Immature natural killer cell (primary cell): Measurements from ENCODE around the gene SLC4A11. TPM values are rescaled to one million over a fixed set of nuclear protein-coding genes. Genes with fewer than 3 reads are reported as not detected.

Experiments used
- DNase-seq, 3 donors: peaks; one replicate each; pipeline ENCODE4 v3.0.0; 2022; ENCODE audit warnings: mixed read lengths in 1 of 3
- H3K27ac Mint-ChIP-seq, 6 donors: one replicate each; pipeline ENCODE4 v1.8.0; 2020; ENCODE audit warnings: mixed read lengths in 6 of 6, mild to moderate bottlenecking in 5 of 6, inconsistent platforms in 4 of 6, moderate library complexity in 3 of 6
- H3K27me3 Mint-ChIP-seq, 3 donors: one replicate each; pipeline ENCODE4 v1.8.0; 2020 to 2021; ENCODE audit warnings: low read depth in 3 of 3, mild to moderate bottlenecking in 3 of 3, mixed read lengths in 3 of 3, moderate library complexity in 3 of 3, inconsistent platforms in 1 of 3
- H3K36me3 Mint-ChIP-seq, 3 donors: one replicate each; pipeline ENCODE4 v1.8.0; 2020; ENCODE audit warnings: mixed read lengths in 3 of 3, inconsistent platforms in 2 of 3, mild to moderate bottlenecking in 2 of 3
- H3K4me1 Mint-ChIP-seq, 2 donors: one replicate each; pipeline ENCODE4 v1.8.0; 2020; ENCODE audit warnings: inconsistent platforms in 2 of 2, mild to moderate bottlenecking in 2 of 2, mixed read lengths in 2 of 2, moderate library complexity in 1 of 2
- H3K4me3 Mint-ChIP-seq, 5 donors: one replicate each; pipeline ENCODE4 v1.8.0; 2020; ENCODE audit warnings: mild to moderate bottlenecking in 5 of 5, mixed read lengths in 5 of 5, inconsistent platforms in 3 of 5, moderate library complexity in 3 of 5
- H3K9me3 Mint-ChIP-seq, 6 donors: one replicate each; pipeline ENCODE4 v1.8.0; 2020; ENCODE audit warnings: mild to moderate bottlenecking in 6 of 6, mixed read lengths in 6 of 6, inconsistent platforms in 4 of 6, moderate library complexity in 3 of 6
- polyA plus RNA-seq, 3 donors: library from polyadenylated mRNA; unstranded; fragments of 300-500 nt; fragmentation: Illumina TruSeq; gene quantifications; one replicate each; pipeline ENCODE4 v1.2.3, GENCODE V29; 2021

The SLC4A11 gene
- not detected for polyA plus RNA-seq

DNA sequence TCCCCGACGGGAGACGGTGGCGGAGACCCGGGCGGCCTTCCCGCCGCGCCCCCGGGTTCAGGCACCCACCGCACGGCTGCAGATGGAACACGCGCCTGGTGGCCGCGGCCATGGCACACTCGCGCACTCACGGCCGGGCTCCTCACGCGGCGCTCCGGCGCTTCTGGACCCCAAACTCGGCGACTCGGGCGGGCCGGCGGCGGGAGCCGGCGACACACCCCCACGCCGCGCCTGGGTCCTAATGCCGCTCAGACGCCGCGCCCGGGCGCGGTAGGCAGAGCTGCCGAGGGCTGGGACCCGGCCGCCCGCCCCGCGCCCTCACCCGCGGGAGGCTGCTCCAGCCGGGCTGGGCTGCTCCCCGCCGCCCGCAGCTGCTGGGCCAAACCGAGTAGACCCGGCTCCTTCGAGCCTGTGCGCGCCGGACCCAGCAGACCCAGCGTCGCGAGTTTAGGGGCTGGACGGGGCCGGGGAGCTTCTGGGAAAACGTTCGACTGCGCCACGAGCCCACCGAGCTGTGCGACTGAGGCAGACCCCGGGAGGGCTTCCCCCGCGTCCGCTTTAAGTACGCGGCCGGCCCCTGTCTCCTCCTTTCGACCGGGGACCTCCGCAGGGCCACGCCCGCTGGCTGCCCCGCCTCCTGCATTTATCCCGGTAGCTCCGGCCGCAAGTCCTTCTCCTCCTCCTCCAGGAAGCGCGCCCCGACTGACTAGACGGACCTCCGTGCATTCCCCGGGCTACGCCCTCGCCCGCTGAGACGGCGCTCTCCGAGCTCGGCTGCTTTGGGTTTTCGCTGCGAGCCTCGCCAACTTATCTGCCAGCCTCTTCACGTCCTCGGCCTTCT is at the start of gene SLC4A11:
Gene SLC4A11, minus strand, starts transcription at position 165 of the 841 bp plus-strand sequence. Its CDS starts 53 bp downstream, at position 112.
- H3K27me3 Mint-ChIP-seq: peaks cover 13 to 31% (median 16%) of the 10 kb centered on the region in 3 donors

DNA sequence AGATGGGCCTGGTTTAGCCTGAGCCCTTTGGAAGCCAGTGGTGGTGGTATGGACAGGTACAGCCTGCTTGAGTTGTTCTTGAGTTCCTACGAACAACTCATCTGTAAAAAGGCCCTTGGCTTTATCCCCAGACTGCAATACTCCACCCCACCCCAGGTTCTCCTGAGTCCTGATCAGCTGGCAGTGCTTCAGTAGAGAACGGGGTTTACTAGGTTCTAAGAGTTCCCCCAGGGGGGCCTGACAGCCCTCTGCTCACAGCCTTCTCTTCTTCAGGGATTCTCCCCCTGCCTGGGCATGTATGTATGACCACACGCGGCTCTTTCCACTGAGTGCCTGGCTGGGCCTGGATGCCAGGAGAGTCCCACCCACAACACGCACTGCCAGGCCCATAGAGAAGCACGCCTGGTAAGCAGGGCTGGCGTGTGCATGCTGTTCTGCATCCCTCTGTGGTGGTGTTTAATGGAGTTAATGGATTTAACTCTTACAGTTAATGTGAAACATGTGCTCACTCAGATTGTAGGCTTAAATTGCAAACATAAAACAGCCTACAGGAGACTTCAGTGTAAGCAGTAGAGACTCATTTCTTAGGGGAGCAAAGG is 44.3 kb upstream of the SLC4A11 start:
- H3K27ac Mint-ChIP-seq: no peak overlapping the region
- no peak overlapping the region for H3K4me3 Mint-ChIP-seq
- peaks cover 5 to 16% (median 14%) of the 10 kb centered on the region in 3 donors for H3K36me3 Mint-ChIP-seq
- no peak for DNase-seq
- H3K9me3 Mint-ChIP-seq: no peaks in the 10 kb centered on the region
- H3K27me3 Mint-ChIP-seq: no peaks in the 10 kb centered on the region
- no peaks in the 10 kb centered on the region for H3K4me1 Mint-ChIP-seq

More for the DNA sequence above, at the start of gene SLC4A11:
- Mint-ChIP-seq H3K4me1 (peaks cover 7 to 8% of the 10 kb centered on the region in 2 donors), H3K9me3 (peaks cover 0 to 2% (median 0%) of the 10 kb centered on the region in 6 donors), H3K27ac (no peak within 1 kb of the TSS), H3K36me3 (no peaks in the 10 kb centered on the region), H3K4me3 (peak within 1 kb of the TSS; percentile 87 to 94 (median 91))
- DNase-seq: peak; percentile 17 to 35 (median 24)

DNA sequence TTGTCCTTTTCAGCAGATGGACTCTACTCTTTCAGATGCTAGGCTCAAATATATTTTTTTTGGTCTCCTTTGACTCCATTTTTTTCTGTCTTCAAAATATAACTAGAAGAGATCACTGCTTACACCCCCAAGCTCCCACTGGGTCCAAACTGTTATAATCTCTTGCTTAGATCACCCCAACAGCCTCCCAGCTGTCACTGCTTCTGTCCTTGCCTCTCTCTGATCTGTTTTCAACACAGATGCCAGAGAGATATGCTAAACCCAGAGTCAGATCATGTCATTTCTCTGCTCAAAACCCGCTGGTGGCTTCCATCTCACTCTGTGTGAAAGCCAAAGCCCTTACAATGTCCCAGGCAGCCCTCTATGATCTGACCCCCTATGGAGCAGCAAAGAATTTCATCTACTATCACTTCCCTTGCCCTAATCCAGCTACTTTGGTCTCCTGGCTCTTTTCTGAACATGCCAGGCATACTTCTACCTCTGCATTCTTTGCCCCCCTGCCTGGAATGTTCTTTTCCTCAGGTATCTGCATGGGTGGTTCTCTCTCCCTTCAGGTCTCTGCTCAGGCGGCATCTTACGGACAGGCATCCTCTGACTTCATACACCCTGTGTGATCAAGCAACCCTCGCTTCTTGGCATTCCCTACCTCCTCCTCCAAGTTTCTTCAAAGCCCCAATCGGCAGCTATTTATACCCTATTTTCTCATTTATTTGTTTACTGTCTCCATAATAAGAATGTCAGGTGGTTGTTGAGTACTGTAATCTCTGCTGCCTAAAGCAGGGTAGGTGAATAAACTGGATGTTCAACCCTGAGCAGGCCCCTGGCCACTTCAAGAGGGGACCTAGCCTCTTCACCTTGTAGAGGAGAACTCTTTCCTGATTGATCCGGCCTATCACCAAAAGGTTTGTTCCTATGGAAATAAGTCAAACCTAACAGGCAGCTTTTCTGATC is 43.6 kb upstream of the SLC4A11 start:
- H3K36me3 Mint-ChIP-seq: peaks cover 5 to 16% (median 14%) of the 10 kb centered on the region in 3 donors
- H3K27me3 Mint-ChIP-seq: peaks cover 0 to 2% (median 0%) of the 10 kb centered on the region in 3 donors
- no peak for DNase-seq
- no peak overlapping the region for H3K4me3 Mint-ChIP-seq
- H3K9me3 Mint-ChIP-seq: no peaks in the 10 kb centered on the region
- H3K4me1 Mint-ChIP-seq: no peaks in the 10 kb centered on the region
- H3K27ac Mint-ChIP-seq: no peak overlapping the region

DNA sequence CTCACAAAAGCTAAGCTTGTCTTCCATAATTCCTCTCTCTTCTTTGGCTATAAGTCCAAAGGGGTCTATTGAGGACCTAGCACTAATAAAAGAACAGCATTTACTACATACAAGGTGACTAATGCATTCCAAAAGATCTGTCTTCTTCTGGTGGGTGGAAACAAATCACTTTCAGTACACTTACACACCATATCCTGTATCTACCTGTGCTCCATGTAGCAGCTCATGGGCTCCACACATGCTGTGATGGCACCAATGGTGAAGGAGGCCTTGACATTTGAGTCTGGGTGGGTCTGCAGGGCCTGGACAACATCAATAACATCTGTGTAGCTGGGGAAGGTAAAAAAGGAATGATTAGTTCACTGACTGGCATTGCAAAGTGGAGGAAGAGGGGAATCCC is 42.4 kb upstream of the SLC4A11 start:
- Mint-ChIP-seq H3K27me3 (peaks cover 0 to 4% (median 0%) of the 10 kb centered on the region in 3 donors), H3K4me3 (no peak overlapping the region), H3K27ac (no peak overlapping the region), H3K36me3 (peaks cover 11 to 16% (median 14%) of the 10 kb centered on the region in 3 donors), H3K9me3 (no peaks in the 10 kb centered on the region), H3K4me1 (no peaks in the 10 kb centered on the region)
- DNase-seq: no peak

DNA sequence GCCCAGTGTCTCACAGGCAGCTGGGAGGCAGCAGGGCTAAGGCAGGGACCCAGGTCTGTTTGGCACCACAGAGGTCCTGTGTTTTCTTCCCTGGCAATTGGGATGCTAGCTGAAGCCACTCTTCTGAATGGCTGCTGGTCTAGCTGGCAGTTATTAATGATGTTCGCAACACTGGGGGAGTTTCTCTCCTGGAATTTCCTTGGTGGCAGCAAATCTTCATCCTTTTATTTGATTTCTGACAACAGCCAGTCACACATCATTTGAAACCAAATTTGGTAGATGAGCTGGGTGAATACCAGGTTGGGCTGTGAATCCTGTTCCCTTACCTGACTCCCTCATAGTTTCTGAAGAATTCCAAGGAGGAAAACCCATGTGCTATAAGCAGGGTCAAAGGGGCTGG is 40.8 kb upstream of the SLC4A11 start:
- Mint-ChIP-seq H3K27me3 (peaks cover 0 to 4% (median 0%) of the 10 kb centered on the region in 3 donors), H3K27ac (no peak overlapping the region), H3K4me1 (no peaks in the 10 kb centered on the region), H3K4me3 (no peak overlapping the region), H3K36me3 (peaks cover 11 to 20% (median 15%) of the 10 kb centered on the region in 3 donors), H3K9me3 (no peaks in the 10 kb centered on the region)
- DNase-seq: no peak

DNA sequence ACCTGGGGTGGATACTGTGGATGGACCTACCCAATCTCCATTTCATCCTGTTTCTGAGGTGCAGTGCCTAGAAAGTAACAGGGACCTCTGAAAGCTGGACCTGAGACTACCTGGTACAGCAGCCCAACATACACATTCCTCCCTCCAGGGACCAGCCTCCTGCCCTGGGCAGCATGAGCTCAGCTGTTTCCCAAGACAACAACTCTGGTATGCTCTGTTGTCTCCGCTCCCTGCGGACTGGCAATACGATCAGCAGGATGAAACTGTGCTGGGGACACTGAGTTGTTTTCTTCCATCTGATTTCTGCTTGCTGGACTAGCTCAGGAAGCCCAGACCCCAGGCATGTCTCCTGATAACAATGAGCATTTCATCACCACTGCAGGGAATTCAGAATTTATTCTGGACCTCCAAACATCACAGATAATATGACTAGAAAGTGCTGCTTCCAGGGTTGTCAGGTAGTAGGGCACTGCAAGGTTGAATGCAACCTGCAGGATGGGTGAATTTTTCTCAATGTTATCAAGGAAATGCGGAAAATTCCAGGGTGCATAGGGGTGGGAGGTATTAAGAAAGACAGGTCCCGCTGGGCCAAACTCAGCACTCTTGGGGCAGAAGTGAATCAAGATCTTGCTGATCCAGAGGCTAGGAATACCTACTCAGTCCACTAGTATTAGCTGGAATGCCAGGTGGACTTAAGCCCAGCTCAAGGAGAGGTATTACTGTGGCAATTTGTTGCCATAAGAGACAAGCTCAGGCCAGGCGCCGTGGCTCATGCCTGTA is 38.9 kb upstream of the SLC4A11 start:
- DNase-seq: no peak
- Mint-ChIP-seq H3K9me3 (no peaks in the 10 kb centered on the region), H3K27me3 (peaks cover 0 to 4% (median 0%) of the 10 kb centered on the region in 3 donors), H3K36me3 (peaks cover 13 to 20% (median 15%) of the 10 kb centered on the region in 3 donors), H3K4me3 (no peak overlapping the region), H3K4me1 (no peaks in the 10 kb centered on the region), H3K27ac (no peak overlapping the region)

DNA sequence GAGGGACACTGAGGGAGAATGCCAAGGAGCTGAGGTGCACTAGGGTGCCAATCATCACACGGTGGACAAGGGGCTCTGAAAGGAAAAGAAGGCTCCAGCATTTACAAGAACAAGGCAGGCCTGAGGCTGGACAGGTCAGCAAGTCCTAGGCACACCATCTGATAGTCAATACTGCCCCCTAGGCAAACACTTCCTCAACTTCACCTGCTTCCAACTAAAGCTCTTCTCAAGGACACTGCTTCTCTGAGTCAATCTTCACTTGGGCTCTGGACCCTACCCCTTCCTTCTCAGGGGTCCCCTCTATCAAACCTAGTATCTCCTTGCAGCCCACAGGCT is 37.7 kb upstream of the SLC4A11 start:
- Mint-ChIP-seq H3K9me3 (no peaks in the 10 kb centered on the region), H3K27ac (no peak overlapping the region), H3K4me3 (no peak overlapping the region), H3K36me3 (peaks cover 13 to 20% (median 15%) of the 10 kb centered on the region in 3 donors), H3K4me1 (no peaks in the 10 kb centered on the region), H3K27me3 (peaks cover 0 to 4% (median 0%) of the 10 kb centered on the region in 3 donors)
- DNase-seq: no peak

DNA sequence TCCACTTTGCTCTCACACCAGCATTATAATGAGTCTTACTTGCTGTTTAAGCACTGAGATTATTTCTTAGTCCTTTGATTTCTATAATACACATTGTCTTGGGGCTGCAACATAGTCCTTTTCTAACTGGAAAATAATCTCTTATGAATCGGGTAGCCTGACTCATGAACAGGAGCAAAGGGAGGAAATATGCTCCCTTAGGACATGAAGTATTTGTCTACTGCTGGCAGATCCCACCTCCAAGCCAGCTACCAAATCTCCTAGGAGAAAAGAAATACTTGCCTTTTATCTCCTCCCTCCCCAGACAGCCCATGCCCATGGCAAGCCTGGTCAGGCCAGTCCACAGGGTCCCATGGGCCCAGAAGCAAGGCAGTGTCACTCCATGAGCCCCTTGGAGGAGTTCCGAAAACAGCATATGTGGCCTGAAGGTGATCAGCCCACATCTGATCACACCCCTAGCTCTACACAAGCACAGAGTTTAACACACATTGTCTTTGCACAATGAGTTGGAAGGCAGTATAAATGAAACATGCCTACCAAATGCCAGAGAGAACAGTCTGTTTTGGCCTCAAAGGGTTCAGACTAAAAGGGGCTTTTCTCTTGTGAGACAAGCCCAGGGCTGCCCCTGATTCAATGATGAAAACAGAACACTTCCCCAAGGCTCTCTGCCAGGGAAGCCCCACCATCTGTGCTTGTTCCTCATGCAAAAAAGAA is 37.1 kb upstream of the SLC4A11 start:
- Mint-ChIP-seq H3K9me3 (no peaks in the 10 kb centered on the region), H3K27ac (no peak overlapping the region), H3K4me1 (no peaks in the 10 kb centered on the region), H3K4me3 (no peak overlapping the region), H3K27me3 (peaks cover 0 to 4% (median 0%) of the 10 kb centered on the region in 3 donors), H3K36me3 (peaks cover 10 to 15% (median 11%) of the 10 kb centered on the region in 3 donors)
- no peak for DNase-seq

DNA sequence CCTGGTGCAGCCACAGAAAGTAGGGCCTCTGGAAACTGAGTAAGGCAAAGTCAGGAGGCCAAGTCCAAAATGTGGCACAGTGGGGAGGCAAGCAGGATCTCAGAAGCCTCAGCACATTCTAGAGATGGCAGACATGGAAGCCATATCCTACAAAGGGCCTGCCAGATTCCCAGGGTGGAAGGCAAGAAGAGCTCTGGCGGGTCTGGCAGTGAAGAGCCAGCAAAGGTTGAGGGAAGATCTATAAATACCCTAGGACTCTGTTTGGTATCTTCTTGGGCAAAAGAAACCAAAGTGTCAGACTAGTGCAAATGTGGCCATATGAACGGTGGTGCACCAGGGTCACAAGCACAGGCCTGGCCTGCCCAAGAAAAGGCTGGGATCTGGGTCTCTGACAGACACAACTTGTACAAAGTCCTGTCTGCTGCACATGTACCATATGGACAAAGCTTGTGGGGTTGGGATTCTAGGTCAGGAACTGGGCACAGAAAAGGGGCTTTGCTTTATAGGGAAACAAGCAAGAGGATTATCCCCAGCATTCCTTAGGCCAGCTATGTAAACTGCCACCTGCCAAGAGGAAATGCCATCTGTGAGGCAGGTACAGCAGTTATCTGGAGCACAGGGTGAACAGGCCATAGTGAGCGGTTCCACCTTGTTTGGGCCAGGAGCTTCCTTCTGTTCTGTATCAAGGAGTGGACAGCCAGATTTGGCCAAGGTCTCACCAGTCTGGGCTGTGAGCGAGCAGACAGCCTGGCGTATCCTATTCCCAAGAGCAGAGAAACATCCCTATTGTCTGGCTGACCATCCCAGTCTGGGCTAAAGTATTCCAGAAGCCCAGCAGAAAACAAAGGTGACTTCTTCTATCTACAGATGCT is 36.3 kb upstream of the SLC4A11 start:
- Mint-ChIP-seq H3K4me1 (no peaks in the 10 kb centered on the region), H3K27ac (no peak overlapping the region), H3K36me3 (peaks cover 11 to 15% (median 13%) of the 10 kb centered on the region in 3 donors), H3K27me3 (peaks cover 0 to 4% (median 0%) of the 10 kb centered on the region in 3 donors), H3K4me3 (no peak overlapping the region), H3K9me3 (no peaks in the 10 kb centered on the region)
- DNase-seq: no peak

DNA sequence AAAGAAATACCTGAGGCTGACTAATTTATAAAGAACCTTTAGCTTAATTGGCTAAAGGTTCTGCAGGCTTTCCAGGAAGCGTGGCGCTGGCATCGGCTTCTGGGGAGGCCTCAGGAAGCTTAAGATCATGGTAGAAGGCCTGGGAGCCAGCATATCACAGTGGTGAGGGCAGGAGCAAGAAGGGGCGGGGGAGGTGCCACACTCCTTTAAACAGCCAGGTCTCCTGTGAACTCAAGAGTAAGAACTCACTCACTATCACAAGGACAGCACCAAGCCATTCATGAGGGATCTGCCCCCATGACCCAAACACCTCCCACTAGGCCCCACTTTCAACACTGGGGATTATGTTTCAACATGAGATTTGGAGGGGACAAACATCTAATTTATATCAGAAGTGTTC is 34.4 kb upstream of the SLC4A11 start:
- Mint-ChIP-seq H3K36me3 (peaks cover 4 to 13% (median 6%) of the 10 kb centered on the region in 3 donors), H3K4me3 (no peak overlapping the region), H3K9me3 (no peaks in the 10 kb centered on the region), H3K27me3 (peaks cover 0 to 4% (median 0%) of the 10 kb centered on the region in 3 donors), H3K27ac (no peak overlapping the region), H3K4me1 (no peaks in the 10 kb centered on the region)
- DNase-seq: no peak

DNA sequence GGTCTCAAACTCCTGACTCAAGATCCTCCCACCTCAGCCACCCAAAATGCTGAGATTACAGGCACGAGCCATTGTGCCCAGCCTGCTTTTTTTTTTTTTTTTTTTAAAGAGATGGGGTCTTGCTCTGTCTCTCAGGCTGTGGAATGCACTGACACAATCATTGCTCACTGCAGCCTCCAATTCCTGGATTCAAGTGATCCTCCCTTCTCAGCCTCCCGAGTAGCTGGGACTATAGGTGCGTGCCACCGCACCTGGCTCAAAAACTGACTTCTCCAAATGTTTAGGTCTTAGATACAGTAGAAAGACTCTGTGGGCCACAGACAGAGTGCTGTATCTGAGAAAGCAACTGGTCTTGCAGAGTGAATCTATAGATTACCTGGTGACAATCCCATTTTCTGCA is 31.1 kb upstream of the SLC4A11 start:
- H3K4me1 Mint-ChIP-seq: no peaks in the 10 kb centered on the region
- H3K27ac Mint-ChIP-seq: no peak overlapping the region
- H3K9me3 Mint-ChIP-seq: peaks cover 0 to 1% (median 0%) of the 10 kb centered on the region in 6 donors
- no peak overlapping the region for H3K4me3 Mint-ChIP-seq
- peaks cover 0 to 9% (median 4%) of the 10 kb centered on the region in 3 donors for H3K36me3 Mint-ChIP-seq
- H3K27me3 Mint-ChIP-seq: no peaks in the 10 kb centered on the region
- no peak for DNase-seq

DNA sequence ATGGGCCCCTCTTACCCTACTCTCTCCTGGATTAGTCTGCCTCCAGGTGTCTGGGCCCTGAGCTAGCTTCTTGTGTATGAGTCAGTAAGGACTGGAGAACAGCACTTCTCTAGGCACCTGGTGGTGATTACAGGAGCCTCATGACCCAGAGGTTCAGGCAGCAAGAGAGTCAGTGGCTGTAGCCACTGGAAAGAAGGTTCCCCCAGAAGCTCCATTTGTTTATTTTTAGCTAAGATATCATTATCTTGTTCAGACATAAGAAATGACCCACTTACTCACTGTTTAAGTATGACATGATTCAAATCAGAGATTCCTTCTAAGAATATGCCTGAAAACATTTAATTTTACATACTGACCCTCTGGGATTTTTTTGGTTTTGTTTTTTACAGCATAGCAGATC is 23.6 kb upstream of the SLC4A11 start:
- Mint-ChIP-seq H3K36me3 (peaks cover 5 to 19% (median 15%) of the 10 kb centered on the region in 3 donors), H3K4me3 (no peak overlapping the region), H3K4me1 (no peaks in the 10 kb centered on the region), H3K27ac (no peak overlapping the region), H3K9me3 (peaks cover 0 to 1% (median 0%) of the 10 kb centered on the region in 6 donors), H3K27me3 (peaks cover 0 to 2% (median 0%) of the 10 kb centered on the region in 3 donors)
- DNase-seq: no peak
